Fibroblast of lung (primary cell): ENCODE data around the gene PHEX. TPM values are rescaled to one million over a fixed set of nuclear protein-coding genes. Genes with fewer than 3 reads are reported as not detected.

Experiments used
- DNase-seq, 2 donors: peaks; one replicate each; pipeline versions ENCODE4 v3.0.0 to v3.0.0-alpha.2; 2010; ENCODE audit warnings: low read depth in 2 of 2
- H2AFZ ChIP-seq: 2 replicates; pipeline ENCODE4 v1.5.1; 2012; ENCODE audit warnings: low read length, control low read depth, inconsistent platforms
- H3K27ac ChIP-seq: 2 replicates; pipeline ENCODE4 v1.5.1; 2011; ENCODE audit warnings: low read length, control low read depth; ENCODE audit not compliant: insufficient read depth
- H3K27me3 ChIP-seq: 2 replicates; pipeline ENCODE4 v1.5.1; 2011; ENCODE audit warnings: mild to moderate bottlenecking, low read length; ENCODE audit not compliant: control insufficient read depth, insufficient read depth
- H3K36me3 ChIP-seq: 2 replicates; pipeline ENCODE4 v1.5.1; 2011; ENCODE audit warnings: low read length; ENCODE audit not compliant: control insufficient read depth, insufficient read depth
- H3K4me1 ChIP-seq: 2 replicates; pipeline ENCODE4 v1.5.1; 2011; ENCODE audit warnings: low read length; ENCODE audit not compliant: control insufficient read depth, insufficient read depth; ENCODE audit errors: extremely low read depth
- H3K4me2 ChIP-seq: 2 replicates; pipeline ENCODE4 v1.5.1; 2011; ENCODE audit warnings: low read length, control low read depth; ENCODE audit not compliant: insufficient read depth; ENCODE audit errors: extremely low read depth
- H3K4me3 ChIP-seq, 4 experiments: fragments of 200-600 bp in 1 of 4; sonication (generic) in 1 of 4; replicated peaks in 1 of 4; 2 replicates each; pipeline ENCODE4 v1.5.1; 2011 to 2016; ENCODE audit warnings: low read length in 4 of 4, low read depth in 3 of 4, mild to moderate bottlenecking in 3 of 4, control low read depth in 2 of 4, inconsistent platforms in 1 of 4, mixed read lengths in 1 of 4; ENCODE audit not compliant: insufficient read depth in 1 of 4; ENCODE audit errors: control extremely low read depth in 1 of 4
- H3K79me2 ChIP-seq: 2 replicates; pipeline ENCODE4 v1.5.1; 2012; ENCODE audit warnings: mild to moderate bottlenecking, low read length, inconsistent platforms; ENCODE audit not compliant: control insufficient read depth, insufficient read depth
- H3K9ac ChIP-seq: 2 replicates; pipeline ENCODE4 v1.5.1; 2011; ENCODE audit warnings: mild to moderate bottlenecking, low read length, control low read depth; ENCODE audit not compliant: insufficient read depth
- H3K9me3 ChIP-seq: 2 replicates; pipeline ENCODE4 v1.5.1; 2012; ENCODE audit warnings: low read depth, low read length; ENCODE audit not compliant: control insufficient read depth, insufficient read depth
- H4K20me1 ChIP-seq: 2 replicates; pipeline ENCODE4 v1.5.1; 2011; ENCODE audit warnings: low read length; ENCODE audit not compliant: control insufficient read depth, insufficient read depth; ENCODE audit errors: extremely low read depth
- CTCF ChIP-seq, 2 donors: IDR thresholded peaks in 1 of 2; conservative IDR thresholded peaks in 1 of 2; 1 replicate in 1 of 2; 2 replicates in 1 of 2; pipeline ENCODE4 v1.5.1; 2011 to 2012; ENCODE audit warnings: low read length in 2 of 2, control low read depth in 1 of 2, inconsistent platforms in 1 of 2, low read depth in 1 of 2, mild to moderate bottlenecking in 1 of 2
- EZH2 ChIP-seq: IDR thresholded peaks from 2 replicates; pipeline ENCODE4 v1.5.1; 2012; ENCODE audit warnings: low read length, control low read depth, mild to moderate bottlenecking; ENCODE audit errors: missing control alignments
- polyA plus RNA-seq, 2 donors: library from polyadenylated mRNA; depleted of rRNA in 1 of 2; stranded (reverse) in 1 of 2; unstranded in 1 of 2; fragments of >200 nt; gene quantifications; 2 replicates each; pipeline ENCODE4 v1.2.1, GENCODE V29; 2011 to 2012; ENCODE audit warnings: missing spikeins in 1 of 2
- total RNA-seq: library from RNA; depleted of rRNA; stranded (reverse); fragments of >200 nt; gene quantifications from 2 replicates; pipeline ENCODE4 v1.2.1, GENCODE V29; 2014

Gene PHEX
- total and polyA plus RNA-seq, 2 donors (not counting 1 experiment from before 2014, with no cell fraction given), result 1.2 to 1.7 TPM

GRCh38 chrX:22105231-22105630, 73.1 kb downstream of the PHEX start:
- H3K4me1 ChIP-seq, result no peaks in the 10 kb centered on the region
- H4K20me1 ChIP-seq, result no peaks in the 10 kb centered on the region
- no peak overlapping the region for H3K9ac ChIP-seq
- no peak overlapping the region for H2AFZ ChIP-seq
- no peak overlapping the region for H3K4me3 ChIP-seq
- peak in 1 of 2 donors; percentile 73 for DNase-seq
- no peak overlapping the region for H3K4me2 ChIP-seq
- H3K36me3 ChIP-seq, result no peaks in the 10 kb centered on the region
- H3K9me3 ChIP-seq, result no peaks in the 10 kb centered on the region
- H3K79me2 ChIP-seq, result no peaks in the 10 kb centered on the region
- TF ChIP-seq EZH2, result no peak
- no peak for TF ChIP-seq CTCF (conservative IDR thresholded peaks at IDR 0.05 in 1 of 2, IDR thresholded peaks at IDR 0.05 in 1 of 2; ENCODE audit: low read depth in 1 of 2, low read length in 2 of 2)
- H3K27ac ChIP-seq, result no peak overlapping the region
- no peaks in the 10 kb centered on the region for H3K27me3 ChIP-seq

- TF ChIP-seq CTCF (conservative IDR thresholded peaks at IDR 0.05 in 1 of 2, IDR thresholded peaks at IDR 0.05 in 1 of 2; ENCODE audit: low read depth in 1 of 2, low read length in 2 of 2) (no peak), EZH2 (no peak)
- H2AFZ ChIP-seq, result no peak overlapping the region
- no peak for DNase-seq
- H3K36me3 ChIP-seq, result no peaks in the 10 kb centered on the region
- no peak overlapping the region for H3K9ac ChIP-seq
- peaks cover 2% of the 10 kb centered on the region for H3K4me1 ChIP-seq
- H4K20me1 ChIP-seq, result no peaks in the 10 kb centered on the region
- H3K4me2 ChIP-seq, result no peak overlapping the region
- no peaks in the 10 kb centered on the region for H3K9me3 ChIP-seq
- no peaks in the 10 kb centered on the region for H3K79me2 ChIP-seq
- H3K27me3 ChIP-seq, result no peaks in the 10 kb centered on the region
- H3K27ac ChIP-seq, result no peak overlapping the region
- H3K4me3 ChIP-seq, result no peak overlapping the region
These were observed 73.8 kb downstream of the PHEX start for GRCh38 chrX:22105971-22106370.

- Histone ChIP-seq H3K27me3 (no peaks in the 10 kb centered on the region), H3K36me3 (no peaks in the 10 kb centered on the region), H3K4me3 (no peak overlapping the region), H3K9ac (no peak overlapping the region), H3K27ac (no peak overlapping the region), H2AFZ (no peak overlapping the region), H3K9me3 (no peaks in the 10 kb centered on the region), H4K20me1 (no peaks in the 10 kb centered on the region), H3K79me2 (no peaks in the 10 kb centered on the region), H3K4me2 (no peak overlapping the region), H3K4me1 (peaks cover 2% of the 10 kb centered on the region)
- TF ChIP-seq EZH2 (no peak), CTCF (conservative IDR thresholded peaks at IDR 0.05 in 1 of 2, IDR thresholded peaks at IDR 0.05 in 1 of 2; ENCODE audit: low read depth in 1 of 2, low read length in 2 of 2) (no peak)
- peak; percentile 43 to 55 for DNase-seq
These were observed 77.3 kb downstream of the PHEX start for GRCh38 chrX:22109442-22109841.
